VCaP (cell line): ENCODE results near the gene TLR2.

Experiments used
- H3K27ac ChIP-seq: fragments of 450-650 bp; 2 replicates; pipeline ENCODE4 v1.5.1; 2017
- TF ChIP-seq, protein P1 (sequence below): fragments of 450-650 bp; conservative IDR thresholded peaks from 2 replicates; pipeline ENCODE4 v1.5.1; 2017; ENCODE audit warnings: mild to moderate bottlenecking, moderate library complexity

The TLR2 gene

GRCh38 chr4:153649572-153649991, 34.5 kb upstream of the TLR2 start:
- TF ChIP-seq, protein P1, sequence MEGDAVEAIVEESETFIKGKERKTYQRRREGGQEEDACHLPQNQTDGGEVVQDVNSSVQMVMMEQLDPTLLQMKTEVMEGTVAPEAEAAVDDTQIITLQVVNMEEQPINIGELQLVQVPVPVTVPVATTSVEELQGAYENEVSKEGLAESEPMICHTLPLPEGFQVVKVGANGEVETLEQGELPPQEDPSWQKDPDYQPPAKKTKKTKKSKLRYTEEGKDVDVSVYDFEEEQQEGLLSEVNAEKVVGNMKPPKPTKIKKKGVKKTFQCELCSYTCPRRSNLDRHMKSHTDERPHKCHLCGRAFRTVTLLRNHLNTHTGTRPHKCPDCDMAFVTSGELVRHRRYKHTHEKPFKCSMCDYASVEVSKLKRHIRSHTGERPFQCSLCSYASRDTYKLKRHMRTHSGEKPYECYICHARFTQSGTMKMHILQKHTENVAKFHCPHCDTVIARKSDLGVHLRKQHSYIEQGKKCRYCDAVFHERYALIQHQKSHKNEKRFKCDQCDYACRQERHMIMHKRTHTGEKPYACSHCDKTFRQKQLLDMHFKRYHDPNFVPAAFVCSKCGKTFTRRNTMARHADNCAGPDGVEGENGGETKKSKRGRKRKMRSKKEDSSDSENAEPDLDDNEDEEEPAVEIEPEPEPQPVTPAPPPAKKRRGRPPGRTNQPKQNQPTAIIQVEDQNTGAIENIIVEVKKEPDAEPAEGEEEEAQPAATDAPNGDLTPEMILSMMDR = peak; percentile 76
- H3K27ac ChIP-seq = no peak overlapping the region

DNA sequence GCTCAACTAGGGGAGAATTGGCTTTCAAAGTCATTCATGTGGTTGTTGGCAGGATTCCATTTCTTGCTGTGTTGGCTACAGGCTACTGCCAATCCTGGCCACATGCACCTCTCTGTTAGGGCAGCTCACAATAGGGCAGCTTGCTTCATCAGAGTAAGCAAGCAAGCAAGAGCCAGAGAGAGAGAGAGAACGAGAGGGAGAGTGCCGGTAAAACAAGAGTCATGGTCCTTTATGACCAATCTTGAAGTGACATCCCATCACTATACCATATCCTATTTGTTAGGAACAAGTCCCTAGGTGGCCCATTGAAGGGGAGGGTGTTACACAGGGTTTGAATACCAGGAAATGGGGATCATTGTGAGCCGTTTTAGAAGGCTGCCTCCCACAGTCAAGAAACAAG, 33.0 kb upstream of the TLR2 start:
- TF ChIP-seq, protein P1 = no peak
- H3K27ac ChIP-seq = no peak overlapping the region

- H3K27ac ChIP-seq = no peak overlapping the region
- TF ChIP-seq, protein P1 = no peak
These were observed 32.5 kb upstream of the TLR2 start for GRCh38 chr4:153651587-153651986.

- H3K27ac ChIP-seq = no peak overlapping the region
- TF ChIP-seq, protein P1 = no peak
These were observed 31.9 kb upstream of the TLR2 start for GRCh38 chr4:153652051-153652784.

DNA sequence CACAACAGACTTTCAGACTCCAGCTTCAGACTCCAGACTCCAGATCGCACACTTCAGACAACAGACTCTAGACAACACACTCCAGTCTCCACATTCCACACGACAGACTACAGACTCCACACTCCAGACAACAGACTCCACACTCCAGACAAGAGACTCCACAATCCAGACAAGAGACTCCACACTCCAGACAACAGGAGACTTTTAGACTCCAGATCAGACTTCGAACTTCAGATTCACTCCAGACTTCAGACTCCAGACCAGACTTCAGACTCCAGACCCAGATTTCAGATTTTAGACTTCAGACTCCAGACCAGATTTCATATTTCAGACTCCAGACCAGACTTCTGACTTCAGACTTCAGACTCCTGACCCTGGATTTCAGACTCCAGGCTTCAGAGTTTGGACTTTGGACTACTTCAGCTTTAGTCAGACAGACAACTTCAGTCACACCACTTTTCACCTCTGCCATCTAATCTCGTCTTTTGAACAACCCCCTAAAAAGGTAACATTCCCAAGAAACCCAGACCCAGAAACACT, 29.0 kb upstream of the TLR2 start:
- TF ChIP-seq, protein P1 = no peak
- H3K27ac ChIP-seq = no peak overlapping the region

GRCh38 chr4:153655928-153656327, 28.2 kb upstream of the TLR2 start:
- no peak overlapping the region for H3K27ac ChIP-seq
- TF ChIP-seq, protein P1 = no peak

DNA sequence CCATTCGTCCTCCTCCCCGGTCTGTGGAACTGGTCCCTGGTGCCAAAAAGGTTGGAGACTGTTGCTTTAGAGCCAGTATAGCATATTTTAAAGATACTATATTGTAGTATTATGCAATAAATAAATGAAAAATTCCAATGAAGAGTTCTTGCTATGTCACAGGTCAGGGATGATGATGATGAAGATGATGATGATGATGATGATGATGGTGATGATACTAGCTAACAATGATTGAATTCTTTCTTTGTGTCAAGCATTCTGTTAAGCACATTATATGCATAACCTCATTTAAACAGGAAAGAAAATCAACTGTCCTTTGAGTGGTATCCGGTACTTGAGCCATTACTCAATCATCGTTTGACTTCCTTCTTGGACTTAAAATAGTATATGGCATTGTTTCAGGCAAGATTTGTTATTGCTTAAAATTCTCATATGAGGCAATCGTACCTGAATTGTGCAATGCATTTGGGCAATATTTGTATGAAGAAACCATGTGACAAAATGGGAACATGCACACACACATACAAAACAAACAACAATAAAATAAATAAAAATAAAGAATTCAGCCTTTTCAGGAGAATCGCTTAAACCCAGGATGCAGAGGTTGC, 22.8 kb upstream of the TLR2 start:
- no peak overlapping the region for H3K27ac ChIP-seq

More for the DNA sequence above, 22.8 kb upstream of the TLR2 start:
- TF ChIP-seq, protein P1 = no peak
